ENCODE measurements around the gene DOK4.

DNA sequence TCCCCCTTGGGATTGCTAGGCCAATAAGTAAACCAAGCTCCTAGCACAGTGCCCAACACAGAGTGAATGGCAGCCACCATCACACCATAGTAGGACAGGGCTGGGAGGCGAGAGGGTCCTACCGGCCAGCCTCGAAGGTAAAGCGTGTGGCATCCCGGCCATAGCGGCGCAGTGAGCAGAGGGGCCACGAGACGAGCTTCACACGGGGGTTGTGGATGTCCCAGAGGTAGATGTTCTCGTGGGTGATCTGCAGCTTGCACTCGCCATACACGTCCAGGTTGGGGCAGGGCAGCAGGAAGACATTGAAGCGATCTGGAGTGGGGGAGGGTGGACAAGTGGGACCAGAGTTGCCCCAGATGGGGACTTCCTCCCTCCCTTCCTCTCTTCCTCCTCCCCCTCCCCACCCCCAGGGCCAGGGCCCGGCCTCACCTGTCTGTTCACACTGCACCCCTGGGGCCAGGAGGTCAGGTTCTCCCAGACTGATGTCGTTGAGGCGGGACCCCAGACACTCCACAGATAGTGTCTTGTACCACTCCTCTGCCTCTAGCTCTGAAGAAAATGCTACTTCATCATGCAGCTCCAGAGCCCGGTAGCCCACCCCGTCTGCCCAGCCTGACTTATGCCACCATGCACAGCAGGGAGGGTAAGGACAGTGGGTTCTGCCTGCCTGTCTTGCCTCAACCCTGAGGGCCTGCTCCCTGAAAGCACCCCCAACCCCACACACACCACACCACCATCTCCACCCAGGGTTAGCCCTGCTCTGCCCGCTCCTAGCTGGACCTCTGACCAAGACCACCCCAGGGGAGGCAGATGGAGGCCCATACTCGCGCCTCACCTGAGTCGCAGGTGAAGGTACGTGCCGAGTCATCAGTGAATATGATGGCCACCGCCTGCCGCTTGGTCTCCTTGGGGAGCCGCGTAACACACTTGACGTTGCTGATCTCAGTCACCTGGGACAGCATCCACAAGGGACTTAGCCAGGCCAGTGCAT lies 11.3 kb downstream of the DOK4 start:
- TF ChIP-seq, protein P1, sequence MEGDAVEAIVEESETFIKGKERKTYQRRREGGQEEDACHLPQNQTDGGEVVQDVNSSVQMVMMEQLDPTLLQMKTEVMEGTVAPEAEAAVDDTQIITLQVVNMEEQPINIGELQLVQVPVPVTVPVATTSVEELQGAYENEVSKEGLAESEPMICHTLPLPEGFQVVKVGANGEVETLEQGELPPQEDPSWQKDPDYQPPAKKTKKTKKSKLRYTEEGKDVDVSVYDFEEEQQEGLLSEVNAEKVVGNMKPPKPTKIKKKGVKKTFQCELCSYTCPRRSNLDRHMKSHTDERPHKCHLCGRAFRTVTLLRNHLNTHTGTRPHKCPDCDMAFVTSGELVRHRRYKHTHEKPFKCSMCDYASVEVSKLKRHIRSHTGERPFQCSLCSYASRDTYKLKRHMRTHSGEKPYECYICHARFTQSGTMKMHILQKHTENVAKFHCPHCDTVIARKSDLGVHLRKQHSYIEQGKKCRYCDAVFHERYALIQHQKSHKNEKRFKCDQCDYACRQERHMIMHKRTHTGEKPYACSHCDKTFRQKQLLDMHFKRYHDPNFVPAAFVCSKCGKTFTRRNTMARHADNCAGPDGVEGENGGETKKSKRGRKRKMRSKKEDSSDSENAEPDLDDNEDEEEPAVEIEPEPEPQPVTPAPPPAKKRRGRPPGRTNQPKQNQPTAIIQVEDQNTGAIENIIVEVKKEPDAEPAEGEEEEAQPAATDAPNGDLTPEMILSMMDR (IDR thresholded peaks at IDR 0.05): no peak
- TF ChIP-seq POLR2AphosphoS5 (IDR thresholded peaks at IDR 0.05): no peak
- no peak for TF ChIP-seq EP300 (IDR thresholded peaks at IDR 0.05)

All from gastroesophageal sphincter (tissue), 3 donors.